Uterus (tissue), 2 donors: ENCODE results near the gene YES1.

Source experiments
- CTCF ChIP-seq, 4 experiments: fragments of 200-600 bp in 2 of 4; fragments of 450-650 bp in 2 of 4; sonication (generic) in 2 of 4; IDR thresholded peaks; one replicate each; pipeline ENCODE4 v1.5.1; 2016 to 2019; ENCODE audit warnings: antibody characterized with exemption in 4 of 4, mild to moderate bottlenecking in 2 of 4, moderate library complexity in 1 of 4
- POLR2A ChIP-seq, 2 donors: fragments of 450-650 bp; IDR thresholded peaks; one replicate each; pipeline ENCODE4 v1.6.1; 2016; ENCODE audit warnings: antibody characterized with exemption in 2 of 2, mild to moderate bottlenecking in 1 of 2, moderate library complexity in 1 of 2

GRCh38 chr18:840023-840408 lies 28.0 kb upstream of the YES1 start:
- TF ChIP-seq CTCF (IDR thresholded peaks at IDR 0.05) (no peak), POLR2A (IDR thresholded peaks at IDR 0.05) (no peak)
